Left ventricle myocardium inferior (tissue), 1 donor: ENCODE results near the gene ANO3. TPM values are rescaled to one million over a fixed set of nuclear protein-coding genes. Genes with fewer than 3 reads are reported as not detected.

ENCODE experiments used
- DNase-seq: peaks from one replicate; pipeline ENCODE4 v3.0.0-alpha.2; 2020
- H3K27ac ChIP-seq: fragments of 200-600 bp; replicated peaks from 2 replicates; pipeline ENCODE4 v1.8.0; 2021
- H3K27me3 ChIP-seq: fragments of 200-600 bp; 2 replicates; pipeline ENCODE4 v1.8.0; 2021; ENCODE audit warnings: low read depth
- H3K36me3 ChIP-seq: fragments of 200-600 bp; 2 replicates; pipeline ENCODE4 v1.8.0; 2021
- H3K4me1 ChIP-seq: fragments of 200-600 bp; 2 replicates; pipeline ENCODE4 v1.8.0; 2021
- H3K4me3 ChIP-seq: fragments of 200-600 bp; 2 replicates; pipeline ENCODE4 v1.8.0; 2021; ENCODE audit warnings: mild to moderate bottlenecking, moderate library complexity
- H3K9me3 ChIP-seq: fragments of 200-600 bp; replicated peaks from 2 replicates; pipeline ENCODE4 v1.8.0; 2021
- intact Hi-C: fragments of 100-400 bp; cut with micrococcal nuclease; formaldehyde crosslinking; loops from one replicate; pipeline ENCODE4 v1.11.0; 2022
- total RNA-seq: library from RNA; stranded (reverse); fragmentation: NEBNext Ultra II Directional; extraction: Animal tissue kit (Norgen Biotek cat#: 25700); gene quantifications from one replicate; pipeline ENCODE4 v1.2.1, GENCODE V29; 2021
- TF ChIP-seq, protein P1 (sequence below): fragments of 200-600 bp; IDR thresholded peaks from 2 replicates; pipeline ENCODE4 v1.8.0; 2021; ENCODE audit warnings: antibody characterized with exemption, mild to moderate bottlenecking, borderline replicate concordance
- donor health status: DM: no; HTN: yes; CAD: no; lungs with severe emphysema.

The ANO3 gene
- total RNA-seq, 1 donor from 2014 or later: not detected

GRCh38 chr11:26553182-26553581, 221.3 kb downstream of the ANO3 start:
- no peaks in the 10 kb centered on the region for H3K36me3 ChIP-seq
- DNase-seq: no peak
- intact Hi-C loops: no loop called here
- no peaks in the 10 kb centered on the region for H3K4me1 ChIP-seq
- TF ChIP-seq, protein P1, sequence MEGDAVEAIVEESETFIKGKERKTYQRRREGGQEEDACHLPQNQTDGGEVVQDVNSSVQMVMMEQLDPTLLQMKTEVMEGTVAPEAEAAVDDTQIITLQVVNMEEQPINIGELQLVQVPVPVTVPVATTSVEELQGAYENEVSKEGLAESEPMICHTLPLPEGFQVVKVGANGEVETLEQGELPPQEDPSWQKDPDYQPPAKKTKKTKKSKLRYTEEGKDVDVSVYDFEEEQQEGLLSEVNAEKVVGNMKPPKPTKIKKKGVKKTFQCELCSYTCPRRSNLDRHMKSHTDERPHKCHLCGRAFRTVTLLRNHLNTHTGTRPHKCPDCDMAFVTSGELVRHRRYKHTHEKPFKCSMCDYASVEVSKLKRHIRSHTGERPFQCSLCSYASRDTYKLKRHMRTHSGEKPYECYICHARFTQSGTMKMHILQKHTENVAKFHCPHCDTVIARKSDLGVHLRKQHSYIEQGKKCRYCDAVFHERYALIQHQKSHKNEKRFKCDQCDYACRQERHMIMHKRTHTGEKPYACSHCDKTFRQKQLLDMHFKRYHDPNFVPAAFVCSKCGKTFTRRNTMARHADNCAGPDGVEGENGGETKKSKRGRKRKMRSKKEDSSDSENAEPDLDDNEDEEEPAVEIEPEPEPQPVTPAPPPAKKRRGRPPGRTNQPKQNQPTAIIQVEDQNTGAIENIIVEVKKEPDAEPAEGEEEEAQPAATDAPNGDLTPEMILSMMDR: no peak
- H3K4me3 ChIP-seq: no peak overlapping the region
- no peaks in the 10 kb centered on the region for H3K9me3 ChIP-seq
- no peaks in the 10 kb centered on the region for H3K27me3 ChIP-seq
- no peak overlapping the region for H3K27ac ChIP-seq

DNA sequence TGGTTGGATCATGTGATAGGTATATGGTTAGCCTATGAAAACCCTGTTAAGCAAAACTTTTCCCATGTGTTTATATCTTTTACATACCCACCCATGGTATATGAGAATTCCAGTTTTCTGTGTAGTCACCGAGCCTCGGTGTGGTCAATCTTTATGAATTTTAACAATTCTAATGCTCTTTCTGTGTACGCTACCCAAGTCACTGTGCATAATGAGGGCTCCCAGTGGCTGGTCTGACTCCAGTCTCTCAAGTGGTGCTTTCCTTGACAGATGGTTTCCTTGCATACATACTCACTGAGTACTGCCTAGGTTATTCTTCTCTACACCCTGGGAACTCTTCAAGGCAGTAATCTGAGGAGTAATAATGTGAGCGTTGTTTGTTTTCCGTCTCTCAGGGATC, 222.5 kb downstream of the ANO3 start:
- no peak for DNase-seq
- Histone ChIP-seq H3K9me3 (no peaks in the 10 kb centered on the region), H3K27ac (no peak overlapping the region), H3K4me1 (no peaks in the 10 kb centered on the region), H3K4me3 (no peak overlapping the region), H3K27me3 (no peaks in the 10 kb centered on the region), H3K36me3 (no peaks in the 10 kb centered on the region)
- TF ChIP-seq, protein P1: no peak
- intact Hi-C loops: no loop called here

DNA sequence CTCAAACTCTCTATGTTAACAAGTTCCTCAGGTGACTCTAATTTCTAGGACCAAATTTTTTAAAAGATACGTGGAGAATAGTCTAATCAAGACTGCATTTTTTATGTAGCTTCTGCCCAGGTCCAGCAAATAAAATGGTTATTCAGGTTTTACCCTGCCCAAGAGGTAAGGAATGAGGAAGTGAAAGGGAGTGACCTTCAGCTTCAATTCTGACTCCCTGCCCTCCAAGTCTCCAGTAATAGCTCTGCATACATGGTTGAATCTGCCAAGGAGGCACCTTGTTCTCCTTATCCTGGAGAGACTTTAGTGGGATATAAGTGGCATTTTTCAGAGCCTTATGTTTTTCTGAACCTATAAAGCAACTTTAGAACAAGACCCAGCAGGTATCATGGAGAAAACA, 224.7 kb downstream of the ANO3 start:
- Histone ChIP-seq H3K4me1 (no peaks in the 10 kb centered on the region), H3K27ac (no peak overlapping the region), H3K4me3 (no peak overlapping the region), H3K36me3 (no peaks in the 10 kb centered on the region), H3K27me3 (no peaks in the 10 kb centered on the region), H3K9me3 (no peaks in the 10 kb centered on the region)
- no peak for DNase-seq
- TF ChIP-seq, protein P1: no peak
- intact Hi-C loops: no loop called here

DNA sequence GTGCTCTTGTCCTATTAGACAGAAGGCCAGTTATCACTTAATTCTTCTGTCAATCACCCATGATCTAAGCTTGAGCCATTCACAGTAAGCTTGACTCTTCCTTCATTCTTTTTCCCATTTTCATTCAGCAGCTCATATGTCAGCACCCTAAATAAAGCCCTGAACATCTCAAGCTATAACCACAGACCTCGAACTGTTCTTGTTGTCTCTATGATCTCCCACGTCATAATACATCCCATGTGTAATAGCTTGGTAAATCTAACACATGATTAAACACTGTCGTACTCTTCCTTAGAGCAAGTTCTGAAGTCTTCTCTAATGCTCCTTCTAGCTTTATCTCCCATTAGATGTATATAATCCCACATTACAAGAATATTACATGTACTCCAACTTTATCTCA, 225.7 kb downstream of the ANO3 start:
- intact Hi-C loops: no loop called here
- H3K4me1 ChIP-seq: no peaks in the 10 kb centered on the region
- H3K27me3 ChIP-seq: no peaks in the 10 kb centered on the region
- H3K4me3 ChIP-seq: no peak overlapping the region
- no peak overlapping the region for H3K27ac ChIP-seq
- no peaks in the 10 kb centered on the region for H3K36me3 ChIP-seq
- H3K9me3 ChIP-seq: no peaks in the 10 kb centered on the region
- no peak for DNase-seq
- TF ChIP-seq, protein P1: no peak

DNA sequence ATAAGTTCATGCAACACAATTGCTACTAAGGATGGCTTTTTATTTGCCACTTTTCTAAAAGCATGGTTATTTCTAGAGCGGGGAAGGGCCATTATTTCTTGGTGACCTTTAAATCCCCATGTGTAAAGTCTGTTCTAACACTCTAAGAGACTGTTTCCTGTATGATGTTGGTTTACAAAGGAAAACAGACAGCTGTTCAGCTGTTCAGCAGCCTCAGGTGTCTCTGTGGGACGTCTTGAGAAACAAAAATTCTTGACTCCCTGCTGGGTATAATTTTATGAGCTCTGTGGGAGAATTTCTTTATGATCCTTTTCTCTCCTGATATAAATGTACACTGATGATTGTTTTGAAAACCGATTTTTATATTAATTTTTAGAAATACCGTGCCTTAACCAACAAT, 226.3 kb downstream of the ANO3 start:
- Histone ChIP-seq H3K27me3 (no peaks in the 10 kb centered on the region), H3K4me1 (no peaks in the 10 kb centered on the region), H3K4me3 (no peak overlapping the region), H3K27ac (no peak overlapping the region), H3K9me3 (no peaks in the 10 kb centered on the region), H3K36me3 (no peaks in the 10 kb centered on the region)
- TF ChIP-seq, protein P1: no peak
- intact Hi-C loops: no loop called here
- DNase-seq: no peak

DNA sequence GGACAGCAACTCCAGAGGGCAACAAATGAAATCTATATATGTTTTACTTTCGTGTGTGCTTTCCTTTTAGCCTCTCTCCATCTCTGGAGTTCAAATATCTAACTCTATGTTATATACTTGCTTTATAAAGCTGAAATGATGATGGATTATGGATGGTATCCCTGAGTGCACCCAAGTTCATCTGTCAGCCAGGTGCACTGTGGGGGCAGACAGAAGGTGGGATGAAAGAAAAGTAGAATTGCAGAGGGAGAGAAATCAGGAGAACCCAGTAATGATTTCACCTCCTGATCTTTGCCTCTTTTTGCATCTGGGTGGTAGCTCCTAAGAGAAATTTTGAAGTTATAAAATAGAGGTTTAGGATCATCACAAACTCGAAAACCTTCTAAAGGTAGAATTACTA, 237.7 kb downstream of the ANO3 start:
- no peak for DNase-seq
- TF ChIP-seq, protein P1: no peak
- Histone ChIP-seq H3K27ac (no peak overlapping the region), H3K36me3 (no peaks in the 10 kb centered on the region), H3K4me1 (no peaks in the 10 kb centered on the region), H3K4me3 (no peak overlapping the region), H3K27me3 (no peaks in the 10 kb centered on the region), H3K9me3 (no peaks in the 10 kb centered on the region)
- intact Hi-C loops: no loop called here
